Measurements from ENCODE around the gene KCNB1.

Gene KCNB1

DNA sequence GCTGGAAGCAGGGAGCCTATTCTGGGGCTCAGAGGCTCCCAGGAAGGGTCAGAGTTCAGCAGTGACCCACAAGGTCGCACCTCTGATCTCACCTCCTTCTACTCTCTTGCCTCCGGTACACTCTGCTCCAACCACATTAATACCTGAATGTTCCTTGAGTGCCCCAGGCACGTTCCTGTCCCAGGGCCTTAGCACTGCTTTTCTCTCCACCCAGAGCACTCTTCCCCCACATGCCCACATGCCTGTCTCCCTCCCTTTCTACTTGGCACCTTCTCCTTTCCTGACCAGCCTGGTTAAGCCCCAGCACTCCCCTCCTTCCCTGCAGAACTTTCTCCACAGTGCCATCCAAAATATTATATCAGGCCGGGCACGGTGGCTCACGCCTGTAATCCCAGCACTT, 13.4 kb downstream of the KCNB1 start:
- no peak for DNase-seq (ENCODE audit: low read depth)

DNA sequence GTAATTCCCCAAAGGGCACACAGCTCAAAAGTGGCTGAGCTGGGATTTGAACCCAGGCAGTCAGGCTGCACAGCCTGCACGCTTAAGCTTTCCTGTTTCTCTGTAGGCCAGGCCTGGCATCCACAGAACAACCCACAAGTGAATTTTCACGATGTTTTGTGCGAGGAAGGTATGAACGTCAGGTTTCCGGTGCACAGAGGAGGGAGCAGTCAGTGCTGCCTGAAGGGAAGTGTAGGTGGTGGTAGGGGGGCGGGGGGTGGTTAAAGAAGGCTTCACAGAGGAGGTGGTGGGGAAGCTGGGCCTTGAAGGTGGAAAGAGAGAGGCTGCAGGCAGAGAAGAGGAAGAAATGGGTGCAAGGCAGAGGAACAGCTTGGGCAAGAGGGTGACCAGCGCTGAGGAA, 14.1 kb downstream of the KCNB1 start:
- no peak for DNase-seq (ENCODE audit: low read depth)

DNA sequence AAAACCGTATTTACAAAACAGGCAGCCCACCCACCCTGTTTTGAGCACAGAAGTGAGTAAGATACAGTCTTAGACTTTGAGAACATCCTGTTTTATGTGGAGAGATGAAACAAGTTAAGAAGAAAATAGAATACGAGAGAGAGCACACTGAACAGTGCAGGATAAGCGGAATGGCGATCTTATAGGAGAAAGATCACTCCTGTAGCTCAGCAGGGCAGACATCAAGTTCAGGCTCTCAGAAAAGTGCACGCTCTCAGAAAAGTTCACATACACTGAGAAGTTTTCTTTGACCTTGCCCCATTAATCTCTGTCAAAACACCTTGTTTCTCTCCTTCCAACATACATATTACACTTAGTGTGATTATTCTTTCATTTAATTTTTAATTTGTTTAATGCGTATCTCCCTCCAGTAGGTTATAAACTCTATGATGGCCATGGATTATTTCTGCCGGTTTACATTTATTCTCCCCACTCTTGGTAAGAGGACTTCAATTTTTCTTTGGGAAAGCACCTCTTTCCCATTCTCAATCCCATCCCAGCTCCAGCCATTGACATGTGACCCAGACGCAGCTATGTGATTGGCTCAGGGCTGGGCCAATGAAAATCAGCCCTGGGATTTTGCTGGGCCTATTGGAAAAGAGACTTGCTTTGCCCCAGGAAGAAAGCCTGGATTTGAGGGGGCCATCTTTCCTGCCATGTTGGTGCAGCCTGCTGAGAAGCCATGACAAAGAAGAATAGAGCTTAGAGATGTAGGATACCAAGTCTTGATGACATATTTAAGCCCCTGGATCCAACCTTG, 16.2 kb downstream of the KCNB1 start:
- no peak for DNase-seq (ENCODE audit: low read depth)

DNA sequence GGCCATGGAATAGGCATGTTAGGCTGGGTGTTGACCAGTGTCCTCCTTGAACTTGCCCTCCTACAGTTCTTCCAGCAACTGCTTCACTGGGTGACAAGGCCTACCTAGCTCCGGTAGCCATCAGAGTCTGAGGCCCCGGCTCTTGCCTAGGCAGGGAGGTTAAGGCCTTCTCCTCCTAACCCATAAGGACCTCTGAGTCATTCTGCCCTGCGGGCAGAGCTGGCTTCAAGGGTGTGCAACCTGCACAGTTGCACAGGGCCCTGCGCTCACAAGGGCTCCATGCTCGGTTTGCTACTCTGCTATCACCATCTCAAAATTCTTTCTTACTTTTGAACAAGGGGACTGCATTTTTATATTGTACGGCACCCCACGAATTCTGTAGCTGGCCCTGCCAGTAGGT, 17.9 kb downstream of the KCNB1 start:
- no peak for DNase-seq (ENCODE audit: low read depth)

DNA sequence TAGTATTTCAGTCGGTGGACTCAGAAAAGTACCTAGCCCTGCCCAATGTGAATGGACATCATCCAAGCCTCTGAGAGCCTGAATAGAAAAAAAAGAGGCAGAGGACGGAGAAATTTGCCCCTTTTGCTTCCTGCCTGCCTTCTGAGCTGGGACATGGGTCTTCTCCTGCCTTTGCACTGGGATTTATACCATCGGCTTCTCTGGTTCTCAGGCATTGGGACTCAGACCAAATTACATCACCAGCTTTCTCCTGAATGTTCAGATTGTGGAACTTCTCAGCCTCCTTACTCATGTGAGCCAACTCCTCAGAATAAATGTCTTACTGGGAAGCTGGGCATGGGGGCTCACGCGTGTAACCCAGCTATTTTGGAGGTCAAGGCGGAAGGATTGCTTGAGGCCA, 19.8 kb downstream of the KCNB1 start:
- DNase-seq (ENCODE audit: low read depth) = no peak

DNA sequence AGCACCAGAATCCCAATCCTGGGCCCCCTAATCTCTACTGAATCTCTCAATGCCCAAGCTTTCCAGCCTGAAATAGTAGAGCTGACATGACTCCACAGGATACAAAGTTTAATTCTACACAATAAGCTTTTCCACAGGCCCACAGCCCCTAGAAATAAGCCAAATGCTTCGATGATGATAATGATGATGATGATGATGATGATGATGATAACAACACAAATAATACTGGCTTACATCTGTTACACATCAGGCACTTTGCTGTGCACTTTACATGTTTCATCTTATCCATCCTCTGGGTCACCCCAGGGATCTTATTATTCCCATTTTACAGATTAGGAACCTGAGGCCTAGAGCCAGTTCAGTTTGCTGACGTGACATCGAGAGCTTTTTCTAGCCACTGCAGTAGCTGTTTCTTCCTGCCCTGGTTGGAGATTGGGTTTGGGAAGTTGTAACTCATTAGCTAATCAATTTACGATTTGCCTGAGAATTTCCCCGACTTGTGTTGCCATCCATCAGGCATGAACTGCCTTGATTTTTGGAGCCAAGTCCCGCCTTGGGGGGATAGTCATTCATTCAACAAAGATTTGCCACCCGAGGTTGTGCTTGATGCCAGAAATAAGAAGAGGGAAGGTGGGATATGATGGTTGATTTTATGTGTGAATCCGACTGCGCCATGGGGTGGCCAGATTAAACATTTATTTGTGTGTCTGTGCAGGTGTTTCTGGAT, 20.4 kb downstream of the KCNB1 start:
- DNase-seq (ENCODE audit: low read depth) = no peak

DNA sequence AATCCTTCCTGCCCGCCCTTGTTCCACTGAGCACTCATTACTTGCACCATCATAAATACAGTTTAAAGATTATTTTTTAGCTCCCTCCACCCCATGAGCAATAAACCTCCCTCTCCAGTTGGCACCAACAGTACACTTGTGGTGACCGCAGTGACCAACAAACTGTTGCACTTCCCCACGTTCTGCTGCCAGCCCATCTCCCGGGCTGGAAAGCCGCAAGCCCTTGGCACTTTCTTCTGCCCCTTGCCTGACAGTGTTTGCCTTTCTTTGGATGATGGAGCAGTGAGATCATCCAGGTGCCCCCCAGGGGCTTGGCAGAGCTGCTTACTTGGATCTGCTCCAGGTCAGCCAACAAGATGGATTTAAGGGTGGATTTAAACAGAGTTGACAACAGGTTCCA, 21.6 kb downstream of the KCNB1 start:
- no peak for DNase-seq (ENCODE audit: low read depth)

DNA sequence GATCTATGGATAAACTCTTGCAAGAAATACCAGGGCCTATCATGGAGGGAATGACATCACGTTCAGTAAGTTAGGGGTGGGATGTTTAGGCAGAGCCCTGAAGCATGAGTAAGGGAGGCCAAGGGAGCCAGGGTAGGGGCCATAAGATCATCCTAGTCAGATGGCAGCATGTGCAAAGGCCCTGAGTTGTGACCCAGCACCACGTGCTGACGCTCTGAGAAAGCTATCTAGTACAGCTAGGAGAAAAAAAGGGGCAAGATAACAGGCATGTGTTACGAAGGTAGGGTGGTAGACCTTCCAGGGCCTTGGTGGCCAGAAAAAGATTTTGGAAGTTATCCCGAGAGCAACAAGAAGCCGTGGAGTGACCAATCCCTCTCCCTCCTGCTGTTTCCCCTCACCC, 22.3 kb downstream of the KCNB1 start:
- DNase-seq (ENCODE audit: low read depth) = no peak

DNA sequence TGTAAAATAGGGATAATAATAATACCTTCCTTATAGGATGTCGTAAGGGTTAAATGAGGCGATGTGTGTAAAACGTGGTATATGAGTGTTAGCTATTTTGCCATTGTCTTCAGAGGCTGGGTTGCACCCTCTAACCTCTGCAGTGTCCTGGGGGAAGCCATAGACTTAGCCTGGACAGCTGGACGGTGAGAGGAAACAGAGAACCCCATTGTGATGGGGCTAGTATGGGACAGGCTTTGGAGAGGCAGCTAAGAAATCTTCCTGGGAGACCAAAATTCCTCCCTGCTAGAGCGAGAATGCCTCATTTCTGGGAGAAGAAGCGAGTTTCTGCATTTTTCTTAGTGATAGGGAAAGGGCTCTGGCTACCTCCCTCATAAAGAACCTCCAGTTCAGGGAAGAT, 22.8 kb downstream of the KCNB1 start:
- no peak for DNase-seq (ENCODE audit: low read depth)

DNA sequence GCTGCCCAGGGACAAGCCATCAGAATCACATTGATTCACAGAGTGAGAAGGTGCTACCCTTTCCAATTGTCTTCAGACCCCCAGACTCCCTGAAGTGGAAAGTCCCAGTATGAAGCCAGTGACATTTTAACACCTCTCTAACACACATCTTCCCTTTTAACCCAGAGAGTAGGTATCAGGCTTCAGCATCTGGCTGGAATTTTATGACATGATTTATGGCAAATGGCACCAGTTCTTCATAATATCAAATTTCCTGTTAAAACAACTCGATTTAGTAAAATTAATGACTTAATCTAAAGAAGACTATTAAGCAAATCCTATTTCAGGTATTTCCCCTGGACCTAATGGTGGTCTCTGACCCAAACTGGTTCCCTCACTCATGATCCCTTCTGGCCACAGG, 25.0 kb downstream of the KCNB1 start:
- DNase-seq (ENCODE audit: low read depth) = no peak

DNA sequence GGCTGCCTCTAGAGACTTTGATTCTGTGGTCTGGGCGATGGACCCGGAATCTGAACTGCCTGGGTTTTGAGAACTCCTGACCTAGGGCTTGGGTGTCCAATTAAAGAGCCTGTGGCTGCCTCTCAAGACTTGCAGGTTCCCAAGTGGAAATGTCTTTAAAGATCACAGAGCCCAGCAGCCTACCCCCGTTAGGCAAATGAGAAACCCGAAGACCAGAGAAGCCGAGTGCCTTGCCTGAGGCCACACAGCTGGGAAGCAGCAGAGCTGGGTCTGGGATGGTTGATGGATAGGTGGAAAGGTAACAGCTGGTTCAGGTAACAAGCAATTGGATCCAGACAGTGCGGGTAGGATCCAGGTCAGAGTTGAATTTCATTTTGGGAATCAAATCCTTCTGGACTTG, 25.8 kb downstream of the KCNB1 start:
- DNase-seq (ENCODE audit: low read depth) = no peak

DNA sequence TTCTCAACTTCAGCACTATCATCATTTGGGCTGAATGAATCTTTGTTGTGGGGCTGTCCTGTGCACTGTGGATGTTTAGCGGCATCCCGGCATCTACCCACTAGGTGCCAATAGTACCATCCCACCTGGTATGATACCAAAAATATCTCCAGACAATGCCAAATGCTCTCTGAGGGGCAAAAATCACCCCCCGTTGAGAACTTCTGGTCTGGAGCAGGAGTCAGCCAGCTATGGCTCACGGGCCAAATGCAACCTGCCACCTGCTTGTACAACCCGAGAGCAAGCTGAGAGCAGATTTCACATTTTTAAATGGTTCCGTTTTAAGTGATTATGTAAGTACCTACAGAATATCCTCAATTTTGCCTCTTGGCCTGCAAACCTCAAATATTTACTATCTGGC, 26.8 kb downstream of the KCNB1 start:
- DNase-seq (ENCODE audit: low read depth) = no peak

DNA sequence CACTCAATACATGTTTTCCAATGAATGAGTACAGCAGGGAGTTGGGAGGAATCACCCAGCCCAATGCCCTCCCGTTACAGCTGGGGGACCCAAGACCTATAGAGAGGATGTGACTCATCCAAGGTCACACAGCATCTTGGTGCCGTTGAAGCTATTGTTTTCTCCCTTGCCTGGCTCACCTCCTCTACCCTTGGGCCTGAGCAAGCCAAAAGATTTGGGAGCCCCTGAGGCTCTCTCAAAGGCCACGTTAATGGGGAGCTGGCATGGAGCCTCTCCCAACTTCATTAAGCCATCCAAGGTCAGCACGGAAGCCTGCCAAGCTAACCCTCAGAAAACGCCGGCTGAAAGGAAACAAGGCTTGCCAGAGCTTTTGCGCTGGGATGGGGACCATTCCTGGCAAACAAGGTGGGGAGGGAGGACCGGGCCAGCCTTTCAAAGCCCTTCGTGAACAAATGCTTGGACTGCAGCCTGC, 30.4 kb downstream of the KCNB1 start:
- no peak for DNase-seq (ENCODE audit: low read depth)

DNA sequence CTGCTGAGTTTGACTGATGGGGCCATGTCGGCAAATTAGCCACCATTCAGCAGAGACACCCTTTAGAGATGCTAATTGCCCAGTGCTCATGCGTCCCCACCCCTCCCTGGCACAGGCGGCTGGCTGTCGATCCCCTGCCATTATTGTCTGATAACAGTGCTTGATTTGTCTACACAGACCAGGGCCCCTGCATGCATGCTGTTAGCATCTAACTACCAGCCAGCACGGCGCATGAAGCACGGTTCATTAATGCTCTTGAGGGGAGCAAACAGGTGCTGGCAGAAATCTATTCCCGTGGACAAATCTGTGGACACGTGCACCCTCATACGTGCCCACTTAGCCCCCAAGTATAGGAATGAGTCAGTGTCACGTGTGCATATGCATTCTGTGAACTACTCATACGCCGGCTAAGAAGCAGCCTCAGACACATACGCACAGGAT, 32.2 kb downstream of the KCNB1 start:
- no peak for DNase-seq (ENCODE audit: low read depth)

DNA sequence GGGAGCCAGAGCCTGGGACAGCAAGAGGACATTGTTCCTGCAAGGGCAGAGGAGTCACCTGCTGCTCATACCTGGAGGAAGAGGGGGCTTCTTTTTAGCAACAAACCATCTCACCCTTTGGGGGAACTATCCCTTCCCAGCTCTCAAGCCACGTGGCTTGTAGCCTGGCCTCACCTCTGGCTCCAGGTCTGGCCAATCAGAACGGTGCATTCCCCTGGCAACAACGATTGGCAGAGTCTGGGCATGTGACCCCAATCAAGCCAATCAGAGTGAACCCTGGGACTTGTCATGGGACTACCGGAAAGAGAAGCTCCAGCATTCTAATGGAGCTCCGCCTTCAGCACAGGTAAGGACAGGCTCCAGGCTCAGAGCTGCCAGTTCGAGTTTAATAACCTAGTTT, 33.6 kb downstream of the KCNB1 start:
- DNase-seq (ENCODE audit: low read depth) = no peak

DNA sequence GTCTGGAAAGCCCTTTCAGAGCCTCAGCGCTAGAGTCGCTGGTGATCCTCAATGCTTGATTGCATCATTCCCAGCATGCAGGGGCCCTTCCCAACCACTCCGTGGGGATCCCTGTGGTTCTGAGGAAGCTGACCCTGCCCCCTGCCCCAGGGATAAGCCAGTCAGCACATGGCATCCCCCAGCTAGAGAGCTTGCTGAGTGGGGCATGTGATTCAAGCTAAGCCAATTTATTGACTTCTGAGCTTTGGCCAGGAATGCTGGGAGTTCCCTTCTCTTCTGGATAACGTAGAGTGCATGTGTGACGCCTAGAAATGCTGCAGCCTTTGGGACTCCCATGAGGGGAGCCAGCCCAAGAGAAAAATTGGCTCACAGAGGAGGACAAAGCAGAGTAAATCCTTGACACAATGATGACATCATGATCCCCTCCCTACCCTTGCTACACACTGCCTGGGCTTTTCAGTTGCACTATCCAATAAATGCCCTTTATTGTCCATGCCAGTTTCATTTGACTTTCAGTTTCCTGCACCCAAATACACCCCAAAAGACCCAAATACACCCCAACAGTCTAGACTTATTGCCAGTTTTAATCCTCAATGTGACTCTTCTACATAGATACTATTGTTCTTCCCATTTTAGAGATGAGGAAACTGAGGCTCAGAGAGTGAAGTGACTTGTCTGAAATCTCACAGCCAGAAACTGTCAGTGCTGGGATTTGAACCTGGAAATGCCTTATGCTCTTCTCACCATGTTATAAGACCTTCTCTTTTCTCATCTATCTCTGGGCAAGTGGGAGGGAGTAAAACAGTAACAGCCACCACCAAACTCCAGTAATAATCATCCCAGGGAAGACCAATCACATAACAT, 34.3 kb downstream of the KCNB1 start:
- DNase-seq (ENCODE audit: low read depth) = no peak

DNA sequence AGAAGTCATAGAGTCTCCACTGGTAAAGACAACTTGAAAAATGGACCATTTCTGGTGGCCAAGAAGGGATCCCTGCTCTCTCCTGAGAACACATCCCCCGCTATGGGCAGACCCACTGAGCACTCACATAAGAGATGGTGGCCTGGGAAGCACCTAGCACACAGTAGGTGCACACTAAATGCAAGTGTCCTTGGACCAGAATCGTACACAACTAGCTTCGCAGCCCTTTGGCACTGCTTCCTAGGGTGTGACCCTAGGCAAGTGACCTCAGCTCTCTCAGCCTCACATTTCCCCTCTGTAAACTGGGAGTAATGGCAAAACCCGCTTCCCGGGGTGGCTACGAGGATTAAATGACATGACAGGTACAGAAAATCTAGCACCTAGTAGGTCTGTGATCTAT, 35.1 kb downstream of the KCNB1 start:
- DNase-seq (ENCODE audit: low read depth) = no peak

DNA sequence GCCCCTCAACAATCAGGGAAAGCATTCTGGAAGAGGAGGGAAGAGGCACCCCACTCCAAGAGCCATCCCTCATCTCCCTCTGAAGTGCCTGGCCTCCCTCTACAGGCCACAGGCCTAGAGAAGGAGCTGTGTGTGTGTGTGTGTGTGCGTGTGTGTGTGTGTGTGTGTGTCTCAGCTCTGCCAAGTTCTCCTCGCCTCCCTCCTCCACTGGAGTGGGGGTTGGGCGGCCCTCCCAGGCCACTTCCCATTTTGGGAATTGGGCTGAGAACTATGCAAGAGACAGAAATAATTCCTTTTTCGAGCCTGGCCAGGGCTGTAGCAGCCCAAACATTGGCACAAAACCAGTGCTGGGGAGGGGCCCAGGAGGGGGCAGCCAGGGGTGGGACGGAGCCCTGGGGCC, 35.7 kb downstream of the KCNB1 start:
- DNase-seq (ENCODE audit: low read depth) = peak; percentile 13

DNA sequence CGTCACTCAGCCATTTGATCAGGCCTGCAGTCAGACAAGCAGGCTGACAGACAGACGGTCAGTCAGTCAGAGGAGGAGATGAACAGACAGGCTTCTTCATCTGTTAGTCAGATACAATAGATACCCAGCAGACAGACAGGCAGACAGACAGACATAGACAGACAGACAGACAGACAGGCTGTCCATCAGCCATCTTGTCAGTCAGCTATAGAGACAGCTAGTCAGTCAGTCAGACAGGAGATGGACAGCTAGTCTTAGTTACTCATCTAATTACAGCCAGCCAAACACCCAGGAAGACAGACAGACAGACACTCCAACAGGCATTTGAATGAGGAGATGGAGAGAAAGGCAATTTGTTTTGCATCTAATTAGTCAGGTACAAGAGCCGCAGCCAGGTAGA, 36.4 kb downstream of the KCNB1 start:
- DNase-seq (ENCODE audit: low read depth) = no peak

DNA sequence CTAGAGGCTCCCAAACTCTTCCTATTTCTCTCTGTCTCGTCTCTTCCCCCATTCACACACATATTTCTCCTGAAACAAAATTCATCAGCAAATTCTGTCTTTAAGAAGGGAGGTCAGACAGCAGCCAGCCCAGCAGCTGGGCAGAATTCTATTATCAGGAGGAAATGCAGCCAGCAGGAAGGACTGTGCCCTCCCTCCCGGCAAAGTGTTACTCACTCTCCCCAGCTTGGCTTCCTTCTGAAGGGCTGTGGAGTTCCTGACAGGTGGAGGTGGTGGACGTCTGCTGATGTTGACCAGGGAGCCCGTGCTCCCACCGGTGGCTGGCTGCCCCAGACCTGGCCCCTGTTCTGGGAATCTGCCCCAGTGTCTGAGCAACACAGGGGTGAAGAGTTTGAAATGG, 37.3 kb downstream of the KCNB1 start:
- no peak for DNase-seq (ENCODE audit: low read depth)

DNA sequence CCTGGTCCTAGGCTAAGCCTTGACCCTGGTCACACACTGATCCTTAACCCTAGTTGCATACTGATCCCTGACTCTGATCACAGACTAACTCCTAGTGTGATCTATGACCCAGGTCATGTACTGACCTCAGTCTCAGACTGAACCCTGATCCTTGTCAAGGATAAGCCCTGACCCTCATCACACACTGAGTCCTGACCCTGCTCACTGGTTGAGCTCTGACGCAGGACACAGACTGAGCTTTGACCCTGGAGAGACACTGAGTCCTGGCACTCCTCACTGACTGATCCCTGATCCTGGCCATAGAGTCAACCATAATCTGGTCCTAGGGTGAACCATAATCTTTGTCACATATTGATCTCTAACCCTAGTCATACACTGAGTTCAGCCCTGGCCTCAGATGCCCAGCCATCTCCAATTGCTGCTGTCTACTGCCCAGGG, 37.9 kb downstream of the KCNB1 start:
- DNase-seq (ENCODE audit: low read depth) = no peak

DNA sequence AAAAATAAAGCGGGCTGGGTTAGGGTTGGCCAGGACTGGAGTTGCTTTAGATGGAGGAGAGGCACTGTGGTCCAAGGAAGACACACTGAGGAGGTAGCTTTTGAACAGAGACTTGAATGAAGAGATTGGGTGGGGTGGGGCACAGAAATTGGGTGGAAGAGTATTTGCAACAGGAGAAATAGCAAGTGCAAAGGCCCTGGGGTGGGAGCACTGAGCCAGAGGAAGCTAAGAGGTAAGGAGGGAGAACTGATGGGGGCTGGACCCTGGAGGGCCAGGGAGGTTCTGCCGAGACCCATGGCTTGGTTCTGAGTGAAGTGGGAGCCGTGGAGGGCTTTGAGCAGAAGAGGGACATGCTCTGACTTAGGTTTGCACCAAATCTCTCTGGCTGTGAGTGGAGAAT, 45.4 kb downstream of the KCNB1 start:
- DNase-seq (ENCODE audit: low read depth) = no peak

DNA sequence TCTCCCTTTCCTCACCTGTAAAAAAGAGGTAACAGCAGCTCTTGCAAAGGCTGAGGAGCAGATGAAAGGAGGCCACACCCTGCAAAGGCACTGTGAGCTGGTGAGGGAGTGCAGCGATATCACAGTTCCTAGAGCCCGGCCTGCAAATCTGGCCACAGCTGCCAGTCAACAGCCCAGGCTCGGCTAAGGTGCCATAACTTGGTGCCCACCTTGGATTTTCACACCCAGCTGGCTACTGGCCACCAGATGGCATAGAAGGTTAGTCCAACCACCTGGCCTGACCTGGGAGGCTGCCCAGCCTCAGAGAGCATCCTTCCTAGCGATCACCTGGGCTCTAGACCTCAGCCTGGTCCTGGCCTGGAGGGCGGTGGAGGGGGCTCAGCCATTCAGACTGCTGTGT, 46.8 kb downstream of the KCNB1 start:
- DNase-seq (ENCODE audit: low read depth) = no peak

Data from amniotic epithelial cell (primary cell).